Smooth muscle cell (in vitro differentiated cells): ENCODE measurements around the gene NKX6-2. TPM values are rescaled to one million over a fixed set of nuclear protein-coding genes. Genes with fewer than 3 reads are reported as not detected.

ENCODE experiments used
- DNase-seq: peaks from one replicate; lab custom pipeline; 2025; ENCODE audit not compliant: unreplicated experiment; lab: John Stamatoyannopoulos, UW
- H2AFZ ChIP-seq: fragments of 200-600 bp; sonication (generic); 2 replicates; pipeline ENCODE4 v1.6.0; 2016; ENCODE audit warnings: antibody characterized with exemption, low read depth, mild to moderate bottlenecking
- H3F3A ChIP-seq: fragments of 200-600 bp; sonication (generic); 2 replicates; pipeline ENCODE4 v1.6.0; 2017; ENCODE audit warnings: antibody characterized with exemption, low read depth
- H3K27ac ChIP-seq: fragments of 200-600 bp; sonication (generic); 2 replicates; pipeline ENCODE4 v1.5.1; 2016; ENCODE audit warnings: low read depth, mild to moderate bottlenecking
- H3K27me3 ChIP-seq: fragments of 200-600 bp; sonication (generic); 2 replicates; pipeline ENCODE4 v1.6.1; 2016; ENCODE audit warnings: low read depth, mild to moderate bottlenecking
- H3K36me3 ChIP-seq: fragments of 200-600 bp; sonication (generic); 2 replicates; pipeline ENCODE4 v1.5.1; 2016; ENCODE audit warnings: low read depth
- H3K4me1 ChIP-seq: fragments of 200-600 bp; sonication (generic); 2 replicates; pipeline ENCODE4 v1.5.1; 2016; ENCODE audit warnings: low read depth
- H3K4me2 ChIP-seq: fragments of 200-600 bp; sonication (generic); 2 replicates; pipeline ENCODE4 v1.6.0; 2016; ENCODE audit warnings: mild to moderate bottlenecking
- H3K4me3 ChIP-seq: fragments of 200-600 bp; sonication (generic); 2 replicates; pipeline ENCODE4 v1.5.1; 2016; ENCODE audit warnings: mild to moderate bottlenecking
- H3K79me2 ChIP-seq: fragments of 200-600 bp; sonication (generic); 2 replicates; pipeline ENCODE4 v1.6.0; 2016; ENCODE audit warnings: low read depth, mild to moderate bottlenecking
- H3K9ac ChIP-seq: fragments of 200-600 bp; sonication (generic); 2 replicates; pipeline ENCODE4 v1.6.0; 2016; ENCODE audit warnings: low read depth
- H3K9me3 ChIP-seq: fragments of 200-600 bp; sonication (generic); replicated peaks from 2 replicates; pipeline ENCODE4 v1.5.1; 2016; ENCODE audit warnings: low read depth
- H4K20me1 ChIP-seq: fragments of 200-600 bp; sonication (generic); 2 replicates; pipeline ENCODE4 v1.6.0; 2016; ENCODE audit warnings: low read depth
- WGBS: methylation state at CpG from one replicate; pipeline ENCODE4 v1.1.7; 2016; ENCODE audit warnings: low lambda C conversion rate; 5-methylcytosine and 5-hydroxymethylcytosine counted together
- polyA plus RNA-seq: library from polyadenylated mRNA; unstranded; fragments of >200 nt; fragmentation: Nextera tagmentation; extraction: Ambion mirVana; gene quantifications from 2 replicates; pipeline ENCODE4 v1.2.1, GENCODE V29; 2016
- total RNA-seq: library from RNA; depleted of rRNA; stranded (reverse); fragments of >200 nt; gene quantifications from 2 replicates; pipeline ENCODE4 v1.2.3, GENCODE V29; 2014
- TF ChIP-seq, protein P1 (sequence below): fragments of 200-600 bp; sonication (generic); IDR thresholded peaks from 2 replicates; pipeline ENCODE4 v1.5.1; 2017; ENCODE audit warnings: borderline replicate concordance, mild to moderate bottlenecking, antibody characterized with exemption; ENCODE audit not compliant: insufficient read depth, poor library complexity, severe bottlenecking

Gene NKX6-2
- total and polyA plus RNA-seq, 2 experiments from 2014 or later = 12.7 TPM; not detected in 1

DNA sequence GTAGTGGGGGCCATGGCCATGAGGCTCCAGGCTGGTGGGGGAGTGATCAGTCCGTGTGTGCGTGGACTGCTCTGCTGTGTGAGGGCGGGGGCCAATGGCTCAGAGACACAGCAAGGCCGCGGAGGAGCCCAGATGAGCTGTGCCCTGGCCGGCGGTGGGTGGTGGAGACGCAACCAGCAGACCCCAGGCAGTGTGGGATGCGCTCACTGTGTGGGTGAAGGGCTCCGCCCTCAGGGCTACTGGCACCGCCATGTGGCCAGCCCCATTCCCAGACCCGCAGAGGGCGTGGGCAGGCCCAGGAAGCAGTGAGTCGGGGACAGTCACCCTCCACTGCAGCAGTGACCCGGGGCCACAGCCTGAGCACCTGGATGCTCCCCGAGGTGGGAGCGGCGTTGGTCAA is 9.1 kb downstream of the NKX6-2 start:
- H3K36me3 ChIP-seq = no peaks in the 10 kb centered on the region
- H4K20me1 ChIP-seq = peaks cover 45% of the 10 kb centered on the region
- H3K79me2 ChIP-seq = no peaks in the 10 kb centered on the region
- no peaks in the 10 kb centered on the region for H3K4me1 ChIP-seq
- no peak overlapping the region for H2AFZ ChIP-seq
- no peaks in the 10 kb centered on the region for H3K9me3 ChIP-seq
- H3K27me3 ChIP-seq = peaks cover 9% of the 10 kb centered on the region
- 98% methylated on average over 15 of the region's 18 CpGs for WGBS
- H3K27ac ChIP-seq = no peak overlapping the region
- H3F3A ChIP-seq = no peaks in the 10 kb centered on the region
- no peak overlapping the region for H3K9ac ChIP-seq
- no peak overlapping the region for H3K4me3 ChIP-seq
- no peak overlapping the region for H3K4me2 ChIP-seq
- no peak for DNase-seq
- TF ChIP-seq, protein P1, sequence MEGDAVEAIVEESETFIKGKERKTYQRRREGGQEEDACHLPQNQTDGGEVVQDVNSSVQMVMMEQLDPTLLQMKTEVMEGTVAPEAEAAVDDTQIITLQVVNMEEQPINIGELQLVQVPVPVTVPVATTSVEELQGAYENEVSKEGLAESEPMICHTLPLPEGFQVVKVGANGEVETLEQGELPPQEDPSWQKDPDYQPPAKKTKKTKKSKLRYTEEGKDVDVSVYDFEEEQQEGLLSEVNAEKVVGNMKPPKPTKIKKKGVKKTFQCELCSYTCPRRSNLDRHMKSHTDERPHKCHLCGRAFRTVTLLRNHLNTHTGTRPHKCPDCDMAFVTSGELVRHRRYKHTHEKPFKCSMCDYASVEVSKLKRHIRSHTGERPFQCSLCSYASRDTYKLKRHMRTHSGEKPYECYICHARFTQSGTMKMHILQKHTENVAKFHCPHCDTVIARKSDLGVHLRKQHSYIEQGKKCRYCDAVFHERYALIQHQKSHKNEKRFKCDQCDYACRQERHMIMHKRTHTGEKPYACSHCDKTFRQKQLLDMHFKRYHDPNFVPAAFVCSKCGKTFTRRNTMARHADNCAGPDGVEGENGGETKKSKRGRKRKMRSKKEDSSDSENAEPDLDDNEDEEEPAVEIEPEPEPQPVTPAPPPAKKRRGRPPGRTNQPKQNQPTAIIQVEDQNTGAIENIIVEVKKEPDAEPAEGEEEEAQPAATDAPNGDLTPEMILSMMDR = no peak

DNA sequence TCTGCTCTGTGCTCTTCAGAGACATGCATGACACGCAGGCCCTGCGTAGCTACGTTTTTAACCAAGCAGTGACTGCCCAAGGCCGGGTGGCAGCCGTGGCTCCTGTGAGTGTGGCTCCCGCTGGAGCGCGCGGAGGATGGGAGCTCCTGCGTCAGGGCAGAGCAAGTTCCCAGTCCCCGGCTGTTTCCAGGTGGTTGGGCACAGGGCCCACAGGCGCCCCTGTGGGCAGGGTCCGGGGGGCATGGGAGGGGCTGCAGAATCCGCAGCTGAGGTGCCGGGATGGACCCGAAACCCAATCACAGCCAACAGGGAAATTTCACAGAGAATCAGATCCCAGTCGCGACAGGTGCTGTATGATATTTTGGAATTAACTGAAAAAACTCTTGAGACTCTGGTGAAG is 9.8 kb downstream of the NKX6-2 start:
- DNase-seq = no peak
- Histone ChIP-seq H3K27ac (no peak overlapping the region), H3K4me2 (no peak overlapping the region), H3K36me3 (no peaks in the 10 kb centered on the region), H3K9me3 (no peaks in the 10 kb centered on the region), H2AFZ (no peak overlapping the region), H3F3A (no peaks in the 10 kb centered on the region), H4K20me1 (peaks cover 39% of the 10 kb centered on the region), H3K27me3 (peaks cover 2% of the 10 kb centered on the region), H3K4me1 (no peaks in the 10 kb centered on the region), H3K9ac (no peak overlapping the region), H3K4me3 (no peak overlapping the region), H3K79me2 (no peaks in the 10 kb centered on the region)
- WGBS = 97% methylated on average over 16 of the region's 18 CpGs
- TF ChIP-seq, protein P1 = no peak

DNA sequence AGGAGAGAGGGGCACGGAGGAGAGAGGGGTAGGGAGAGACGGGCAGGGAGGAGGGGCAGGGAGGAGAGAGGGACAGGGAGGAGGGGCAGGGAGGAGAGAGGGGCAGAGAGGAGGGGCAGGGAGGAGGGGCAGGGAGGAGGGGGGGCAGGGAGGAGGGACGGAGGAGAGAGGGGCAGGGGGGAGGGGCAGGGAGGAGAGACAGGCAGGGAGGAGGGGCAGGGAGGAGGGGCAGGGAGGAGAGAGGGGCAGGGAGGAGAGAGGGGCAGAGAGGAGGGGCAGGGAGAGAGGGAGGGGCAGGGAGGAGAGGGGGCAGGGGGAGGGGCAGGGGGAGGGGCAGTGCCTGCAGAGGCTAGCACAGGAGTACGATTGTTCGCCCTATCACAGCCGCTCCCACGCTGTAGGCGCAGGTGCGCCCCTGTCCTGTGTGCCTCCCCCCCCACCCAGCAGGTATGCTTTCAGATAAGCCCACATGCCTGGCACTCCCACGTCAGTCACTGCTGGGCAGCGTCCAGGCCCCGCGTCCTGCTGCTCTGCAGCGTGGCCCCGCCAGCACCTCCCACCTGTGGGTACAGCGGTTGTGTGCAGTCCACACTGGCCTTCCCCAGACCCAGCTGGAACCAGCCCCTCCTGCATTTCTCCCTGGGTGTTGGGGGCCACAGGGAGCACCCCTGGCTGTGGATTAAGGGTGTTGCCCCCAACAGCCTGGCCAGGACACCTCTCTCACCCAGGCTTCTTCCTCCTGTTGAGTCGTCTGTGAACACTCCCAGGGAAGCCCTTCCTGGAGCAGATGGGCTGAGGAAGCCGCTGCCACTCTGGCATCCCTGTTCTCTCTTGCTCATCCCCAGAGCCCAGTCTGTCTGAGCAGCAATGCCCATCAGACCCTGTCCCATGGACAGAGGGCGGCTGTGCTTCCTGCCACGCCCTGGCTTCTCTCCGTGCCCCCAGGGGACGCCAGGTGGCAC is 10.8 kb downstream of the NKX6-2 start:
- peaks cover 31% of the 10 kb centered on the region for H4K20me1 ChIP-seq
- WGBS = 97% methylated on average over 14 of the region's 22 CpGs
- H3K27ac ChIP-seq = no peak overlapping the region
- no peaks in the 10 kb centered on the region for H3F3A ChIP-seq
- no peaks in the 10 kb centered on the region for H3K79me2 ChIP-seq
- no peak overlapping the region for H3K9ac ChIP-seq
- H2AFZ ChIP-seq = no peak overlapping the region
- TF ChIP-seq, protein P1 = no peak
- no peak overlapping the region for H3K4me2 ChIP-seq
- H3K4me1 ChIP-seq = no peaks in the 10 kb centered on the region
- no peaks in the 10 kb centered on the region for H3K36me3 ChIP-seq
- H3K27me3 ChIP-seq = no peaks in the 10 kb centered on the region
- no peak overlapping the region for H3K4me3 ChIP-seq
- DNase-seq = no peak
- no peaks in the 10 kb centered on the region for H3K9me3 ChIP-seq
